Endothelial cell of umbilical vein (primary cell): ENCODE data around the gene C1QL2. TPM values are rescaled to one million over a fixed set of nuclear protein-coding genes. Genes with fewer than 3 reads are reported as not detected.

ENCODE experiments used
- BruUV-seq: library from RNA; stranded (reverse); fragments of 400-500 nt; replicated peaks from 2 replicates; lab custom pipeline; 2021; lab: Mats Ljungman, UMichigan
- CTCF ChIA-PET: fragments of 300-600, 350-600 bp; sonication (Branson Sonifier 250); formaldehyde crosslinking; loops from one replicate; lab custom pipeline; 2021; ENCODE audit warnings: antibody characterized with exemption, inconsistent platforms; lab: Charles Lee
- POLR2A ChIA-PET: fragments of 300-600, 350-600 bp; sonication (Branson Sonifier 250); formaldehyde crosslinking; loops from one replicate; lab custom pipeline; 2021; ENCODE audit warnings: antibody characterized with exemption, inconsistent platforms; lab: Charles Lee
- DNase-seq: peaks from one replicate; pipeline ENCODE4 v3.0.0-alpha.2; 2011; ENCODE audit warnings: low read depth, low spot score
- FAIRE-seq: peaks from 2 replicates; lab custom pipeline; 2011; peaks lifted over from hg19 to GRCh38; lab: Jason Lieb, UNC
- H2AFZ ChIP-seq: 2 replicates; pipeline ENCODE4 v1.6.0; 2012; ENCODE audit warnings: low read depth, low read length, control low read depth, inconsistent platforms
- H3K27ac ChIP-seq: 2 replicates; pipeline ENCODE4 v1.5.1; 2011; ENCODE audit warnings: low read depth, mild to moderate bottlenecking, control low read depth, low read length, moderate library complexity; ENCODE audit not compliant: insufficient read depth
- H3K27me3 ChIP-seq, 2 experiments: 2 replicates each; pipeline versions ENCODE4 v1.6.0 to v1.6.1; 2011; ENCODE audit warnings: low read length in 2 of 2, mixed read lengths in 1 of 2; ENCODE audit not compliant: control insufficient read depth in 2 of 2, insufficient read depth in 2 of 2
- H3K36me3 ChIP-seq, 2 experiments: 2 replicates in 1 of 2; 3 replicates in 1 of 2; pipeline ENCODE4 v1.5.1; 2011; ENCODE audit warnings: low read length in 2 of 2, mild to moderate bottlenecking in 1 of 2, moderate library complexity in 1 of 2; ENCODE audit not compliant: control insufficient read depth in 2 of 2, insufficient read depth in 2 of 2; ENCODE audit errors: extremely low read depth in 1 of 2
- H3K4me1 ChIP-seq: 3 replicates; pipeline ENCODE4 v1.5.1; 2011; ENCODE audit warnings: mild to moderate bottlenecking, low read length; ENCODE audit not compliant: control insufficient read depth, insufficient read depth; ENCODE audit errors: extremely low read depth
- H3K4me2 ChIP-seq: 2 replicates; pipeline ENCODE4 v1.6.1; 2011; ENCODE audit warnings: low read length, control low read depth, mixed read lengths; ENCODE audit not compliant: insufficient read depth
- H3K4me3 ChIP-seq, 3 experiments: fragments of 200-600 bp in 1 of 3; sonication (generic), shearing (Covaris generic) in 1 of 3; replicated peaks in 1 of 3; 2 replicates each; pipeline ENCODE4 v1.5.1; 2011 to 2016; ENCODE audit warnings: control low read depth in 3 of 3, low read length in 3 of 3, mild to moderate bottlenecking in 2 of 3, inconsistent platforms in 1 of 3, low read depth in 1 of 3, moderate library complexity in 1 of 3; ENCODE audit not compliant: insufficient read depth in 1 of 3
- H3K79me2 ChIP-seq: 2 replicates; pipeline ENCODE4 v1.6.0; 2012; ENCODE audit warnings: low read length, inconsistent platforms; ENCODE audit not compliant: control insufficient read depth, insufficient read depth
- H3K9ac ChIP-seq: replicated peaks from 2 replicates; pipeline ENCODE3; 2011; ENCODE audit warnings: low read length, control low read depth; ENCODE audit not compliant: insufficient read depth; ENCODE audit errors: extremely low read depth
- H3K9me1 ChIP-seq: replicated peaks from 3 replicates; pipeline ENCODE4 v1.6.0; 2011; ENCODE audit warnings: mild to moderate bottlenecking, low read length; ENCODE audit not compliant: control insufficient read depth, insufficient read depth; ENCODE audit errors: extremely low read depth
- H3K9me3 ChIP-seq: replicated peaks from 2 replicates; pipeline ENCODE4 v1.5.1; 2012; ENCODE audit warnings: low read length, inconsistent platforms; ENCODE audit not compliant: control insufficient read depth, insufficient read depth
- H4K20me1 ChIP-seq: replicated peaks from 2 replicates; pipeline ENCODE3; 2011; ENCODE audit warnings: mild to moderate bottlenecking, low read length; ENCODE audit not compliant: control insufficient read depth, insufficient read depth; ENCODE audit errors: extremely low read depth
- EZH2 ChIP-seq: IDR thresholded peaks from 2 replicates; pipeline ENCODE4 v1.6.1; 2012; ENCODE audit warnings: borderline replicate concordance, low read depth, mild to moderate bottlenecking, moderate library complexity, low read length, inconsistent platforms; ENCODE audit not compliant: severe bottlenecking
- FOS ChIP-seq: IDR thresholded peaks from 2 replicates; pipeline ENCODE4 v1.6.1; 2011; ENCODE audit warnings: mild to moderate bottlenecking, low read length, moderate library complexity, borderline replicate concordance; ENCODE audit not compliant: insufficient read depth
- GATA2 ChIP-seq: IDR thresholded peaks from 2 replicates; pipeline ENCODE4 v1.7.0; 2011; ENCODE audit warnings: low read depth, mild to moderate bottlenecking, moderate library complexity, mixed read lengths, low read length; ENCODE audit not compliant: insufficient read length, insufficient read depth
- JUN ChIP-seq: IDR thresholded peaks from 2 replicates; pipeline ENCODE4 v1.6.1; 2011; ENCODE audit warnings: borderline replicate concordance, low read depth; ENCODE audit not compliant: insufficient read length, insufficient read depth
- MYC ChIP-seq: IDR thresholded peaks from one replicate; pipeline ENCODE4 v1.6.1; 2011; ENCODE audit warnings: mild to moderate bottlenecking, low read depth, low read length
- POLR2A ChIP-seq: IDR thresholded peaks from 2 replicates; pipeline ENCODE4 v1.6.1; 2012; ENCODE audit warnings: low read depth, mild to moderate bottlenecking, control low read depth, low read length
- POLR2AphosphoS5 ChIP-seq: IDR thresholded peaks from 2 replicates; pipeline ENCODE4 v1.6.1; 2012; ENCODE audit warnings: low read depth, mild to moderate bottlenecking, control low read depth, low read length, moderate library complexity; ENCODE audit not compliant: insufficient read depth
- dilution Hi-C: fragments of 300-500 bp; cut with MboI; formaldehyde crosslinking; loops from one replicate; pipeline ENCODE4 v1.15.0; 2019; ENCODE audit warnings: low sequenced_read_pairs; ENCODE audit not compliant: extremely low pct_ligation_motif_present
- intact Hi-C: fragments of 100-400 bp; cut with micrococcal nuclease; formaldehyde crosslinking; loops from one replicate; pipeline ENCODE4 v1.10.0; 2022
- polyA plus RNA-seq, 4 experiments: library from polyadenylated mRNA; depleted of rRNA in 3 of 4; stranded (reverse) in 3 of 4; unstranded in 1 of 4; fragments of >200 nt; gene quantifications; 2 replicates each; pipeline versions ENCODE4 v1.2.1 to v1.2.3, GENCODE V29; 2011 to 2012; ENCODE audit warnings: missing spikeins in 1 of 4
- total RNA-seq: library from RNA; stranded (reverse); gene quantifications from 2 replicates; pipeline ENCODE4 v1.2.3, GENCODE V29; 2021
- TF ChIP-seq, protein P1 (sequence below): IDR thresholded peaks from 2 replicates; pipeline ENCODE4 v1.6.1; 2011; ENCODE audit not compliant: insufficient read depth, insufficient read length
- TF ChIP-seq, protein P2 (sequence below), 2 donors: IDR thresholded peaks; 1 replicate in 1 of 2; 2 replicates in 1 of 2; pipeline ENCODE4 v1.5.1; 2011; ENCODE audit warnings: low read length in 2 of 2, mild to moderate bottlenecking in 2 of 2, moderate library complexity in 2 of 2, control low read depth in 1 of 2, inconsistent platforms in 1 of 2, low read depth in 1 of 2; ENCODE audit not compliant: insufficient read depth in 1 of 2; ENCODE audit errors: extremely low read depth in 1 of 2

The C1QL2 gene
- total and polyA plus RNA-seq, 2 donors (not counting 3 experiments of a cell fraction or from before 2014, with no cell fraction given): not detected

DNA sequence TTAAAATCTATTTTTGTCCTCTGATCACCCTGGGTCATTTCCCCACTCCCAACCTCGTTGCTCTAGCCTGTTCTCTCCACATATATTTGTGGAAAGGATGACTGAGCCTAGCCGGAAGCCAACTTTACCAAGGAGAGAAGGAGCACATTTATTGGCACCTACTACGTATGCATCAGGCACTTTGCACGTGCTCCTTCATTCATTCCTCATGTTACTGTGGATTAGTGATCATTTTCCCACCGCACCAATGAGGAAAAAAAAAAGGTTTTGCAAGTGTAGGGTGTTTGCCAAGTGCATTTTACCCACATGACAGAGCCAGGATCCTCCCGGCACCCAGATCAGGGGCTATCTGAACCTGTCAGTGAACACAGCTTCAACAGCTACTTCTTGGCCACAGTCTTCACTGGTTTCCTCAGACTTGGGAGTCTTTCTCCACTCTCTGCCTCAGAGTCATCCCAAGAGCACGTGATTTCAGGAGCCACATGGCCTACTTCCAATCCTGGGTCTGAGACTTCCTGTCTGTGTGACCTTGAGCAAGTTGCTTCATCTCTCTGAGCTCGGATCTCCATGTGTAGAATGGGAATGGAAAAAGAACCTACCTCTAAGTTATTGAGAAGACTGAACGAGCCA lies 1.9 kb upstream of the C1QL2 start:
- Histone ChIP-seq H3K27ac (no peak overlapping the region), H3K4me2 (no peak overlapping the region), H3K9me1 (no peaks in the 10 kb centered on the region), H3K27me3 (peaks cover 29 to 40% of the 10 kb centered on the region in 2 experiments), H4K20me1 (no peaks in the 10 kb centered on the region), H3K36me3 (no peaks in the 10 kb centered on the region), H3K4me1 (no peaks in the 10 kb centered on the region), H3K9me3 (no peaks in the 10 kb centered on the region), H3K9ac (no peak overlapping the region), H3K4me3 (no peak overlapping the region), H3K79me2 (no peaks in the 10 kb centered on the region), H2AFZ (no peak overlapping the region)
- no peak for FAIRE-seq
- ChIA-PET POLR2A (no interaction called here), CTCF (interaction anchor here (1.3 kb wide), 1 partner anchor 12 kb away, joined by 4 read pairs; no protein-coding TSS in a partner anchor)
- intact Hi-C loops: no loop called here
- TF ChIP-seq POLR2A (no peak), POLR2AphosphoS5 (no peak), GATA2 (no peak), EZH2 (no peak), JUN (no peak), MYC (no peak), FOS (no peak)
- TF ChIP-seq, protein P1, sequence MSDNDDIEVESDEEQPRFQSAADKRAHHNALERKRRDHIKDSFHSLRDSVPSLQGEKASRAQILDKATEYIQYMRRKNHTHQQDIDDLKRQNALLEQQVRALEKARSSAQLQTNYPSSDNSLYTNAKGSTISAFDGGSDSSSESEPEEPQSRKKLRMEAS: no peak
- TF ChIP-seq, protein P2, sequence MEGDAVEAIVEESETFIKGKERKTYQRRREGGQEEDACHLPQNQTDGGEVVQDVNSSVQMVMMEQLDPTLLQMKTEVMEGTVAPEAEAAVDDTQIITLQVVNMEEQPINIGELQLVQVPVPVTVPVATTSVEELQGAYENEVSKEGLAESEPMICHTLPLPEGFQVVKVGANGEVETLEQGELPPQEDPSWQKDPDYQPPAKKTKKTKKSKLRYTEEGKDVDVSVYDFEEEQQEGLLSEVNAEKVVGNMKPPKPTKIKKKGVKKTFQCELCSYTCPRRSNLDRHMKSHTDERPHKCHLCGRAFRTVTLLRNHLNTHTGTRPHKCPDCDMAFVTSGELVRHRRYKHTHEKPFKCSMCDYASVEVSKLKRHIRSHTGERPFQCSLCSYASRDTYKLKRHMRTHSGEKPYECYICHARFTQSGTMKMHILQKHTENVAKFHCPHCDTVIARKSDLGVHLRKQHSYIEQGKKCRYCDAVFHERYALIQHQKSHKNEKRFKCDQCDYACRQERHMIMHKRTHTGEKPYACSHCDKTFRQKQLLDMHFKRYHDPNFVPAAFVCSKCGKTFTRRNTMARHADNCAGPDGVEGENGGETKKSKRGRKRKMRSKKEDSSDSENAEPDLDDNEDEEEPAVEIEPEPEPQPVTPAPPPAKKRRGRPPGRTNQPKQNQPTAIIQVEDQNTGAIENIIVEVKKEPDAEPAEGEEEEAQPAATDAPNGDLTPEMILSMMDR (IDR thresholded peaks at IDR 0.05; ENCODE audit: extremely low read depth in 1 of 2, insufficient read depth in 1 of 2, low read depth in 1 of 2, low read length in 2 of 2): no peak
- BruUV-seq: no TSS peak
- no peak for DNase-seq
- dilution Hi-C loops: no loop called here
